Measurements from ENCODE around the gene ZSCAN22.

GRCh38 chr19:58278541-58279041, 48.2 kb upstream of the ZSCAN22 start, which contains the start of gene ZNF8:
- TF ChIP-seq POLR2A (IDR thresholded peaks at IDR 0.05; ENCODE audit: low read depth, low read length) = peak; percentile 91
- TF ChIP-seq POLR2AphosphoS5 (IDR thresholded peaks at IDR 0.05; ENCODE audit: low read depth, low read length) = peak; percentile 80

Measured in GM12892 (cell line).